Hypothalamus (tissue), 51 donors: Measurements from ENCODE around the gene OPCML.
"Not testable (repeated sequence)": the region's sequence is repeated elsewhere in the genome, so short reads cannot be mapped to it uniquely, and the experiment has no call there.

Source experiments
- DNase-seq, 51 donors: peaks; one replicate each; lab custom pipeline; 2025; lab: John Stamatoyannopoulos, UW

The OPCML gene

DNA sequence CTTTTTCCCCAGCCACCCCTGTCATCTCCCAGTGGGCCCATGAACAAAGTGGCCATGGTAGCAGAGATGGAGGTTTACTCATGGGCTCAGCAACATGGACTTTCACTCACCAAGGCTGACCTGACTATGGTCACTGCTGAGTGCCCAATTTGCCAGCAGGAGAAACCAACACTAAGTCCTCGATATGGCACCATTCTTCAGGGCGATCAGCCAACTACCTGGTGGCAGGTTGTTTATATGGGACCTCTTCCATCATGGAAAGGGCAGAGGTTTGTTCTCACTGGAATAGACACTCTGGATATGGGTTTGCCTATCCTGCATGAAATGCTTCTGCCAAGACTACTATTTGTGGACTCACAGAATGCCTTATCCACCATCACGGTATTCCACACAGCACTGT, 1152.8 kb downstream of the OPCML start:
- no peak for DNase-seq

DNA sequence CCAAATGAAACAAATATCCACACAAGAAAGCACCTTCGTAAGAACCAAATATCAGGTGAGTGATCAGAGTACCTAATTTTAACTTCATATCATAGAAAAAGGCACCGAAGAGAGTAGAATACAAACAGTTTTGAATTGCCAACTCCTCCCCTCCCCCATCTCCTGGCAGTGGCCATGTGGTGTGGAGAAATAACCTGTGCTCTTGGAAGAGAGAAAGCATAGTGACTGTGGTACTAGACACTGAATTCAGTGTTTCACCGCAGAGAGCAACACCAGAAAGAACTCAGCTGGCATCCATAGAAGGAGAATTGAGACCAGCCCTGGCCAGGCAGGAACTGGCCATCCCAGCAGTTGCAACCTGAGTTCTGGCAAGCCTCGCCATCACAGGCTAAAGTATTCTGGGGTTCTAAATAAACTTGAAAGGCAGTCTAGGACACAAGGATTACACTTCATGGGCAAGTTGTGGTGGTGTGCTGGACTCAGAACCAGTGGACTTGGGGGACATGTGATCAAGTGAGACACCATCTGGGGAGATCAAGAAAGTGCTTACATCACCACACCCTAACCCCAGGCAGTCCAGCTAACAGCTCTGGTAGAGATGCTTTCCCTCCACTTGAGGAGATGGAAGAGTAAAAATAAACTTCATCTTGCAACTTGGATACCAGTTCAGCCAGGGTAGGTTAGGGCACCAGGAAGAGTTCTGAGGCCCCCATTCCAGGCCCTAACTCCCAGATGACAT, 1158.7 kb downstream of the OPCML start:
- no peak for DNase-seq

DNA sequence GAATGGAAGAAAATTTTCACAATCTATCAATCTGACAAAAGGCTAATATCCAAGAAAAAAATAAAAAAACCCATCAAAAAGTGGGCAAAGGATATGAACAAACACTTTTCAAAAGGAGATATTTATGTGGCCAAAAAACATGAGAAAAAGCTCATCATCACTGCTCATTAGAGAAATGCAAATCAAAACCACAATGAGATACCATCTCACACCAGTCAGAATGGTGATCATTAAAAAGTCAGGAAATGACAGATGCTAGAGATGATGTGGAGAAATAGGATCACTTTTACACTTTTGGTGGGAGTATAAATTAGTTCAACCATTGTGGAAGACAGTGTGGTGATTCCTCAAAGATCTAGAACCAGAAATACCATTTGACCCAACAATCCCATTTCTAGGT, 1162.2 kb downstream of the OPCML start:
- DNase-seq = not testable (repeated sequence)

DNA sequence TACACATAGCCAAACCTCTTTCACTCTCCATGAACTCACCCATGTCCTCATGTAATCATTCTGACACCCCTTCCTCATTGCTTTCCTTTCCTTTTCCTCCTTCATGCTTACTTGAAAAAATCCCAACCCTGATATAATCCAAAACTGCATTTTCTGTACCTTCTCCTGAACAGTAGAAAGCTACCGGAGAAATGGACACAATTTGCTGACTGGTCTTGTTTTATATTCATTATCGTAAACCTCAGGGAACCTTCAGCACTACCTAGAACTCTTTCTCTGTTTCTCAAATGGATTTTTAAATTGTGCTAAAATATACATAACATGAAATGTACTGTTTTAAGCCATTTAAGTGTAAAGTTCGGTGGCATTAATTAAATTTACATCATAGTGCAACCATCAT, 1165.0 kb downstream of the OPCML start:
- DNase-seq = no peak

DNA sequence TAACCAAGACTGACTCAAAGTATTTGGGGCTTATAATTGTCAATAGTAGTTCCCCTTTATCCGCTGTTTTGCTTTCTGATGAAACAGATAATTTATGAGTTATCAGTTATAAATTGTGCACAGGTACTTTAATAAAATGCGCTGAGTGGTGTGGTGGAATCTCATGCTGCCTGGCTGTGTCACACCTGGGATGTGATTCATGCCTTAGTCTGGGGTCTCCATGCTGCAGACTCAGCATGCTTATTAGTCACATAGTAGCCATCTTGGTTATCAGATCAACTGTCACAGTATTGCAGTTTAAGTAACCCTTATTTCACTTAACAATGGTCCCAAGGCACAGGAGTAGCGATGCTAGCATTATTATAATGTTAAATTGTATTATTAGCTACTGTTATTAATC, 1166.7 kb downstream of the OPCML start:
- DNase-seq = no peak
